ENCODE results near the gene CUEDC2.

Gene CUEDC2

GRCh38 chr10:102398172-102399020, 34.0 kb downstream of the CUEDC2 start:
- peaks cover 24% of the 10 kb centered on the region for H3K4me1 ChIP-seq (ENCODE audit: insufficient read depth, low read length, severe bottlenecking)

GRCh38 chr10:102397222-102398171, 34.9 kb downstream of the CUEDC2 start:
- Histone ChIP-seq H2AFZ (ENCODE audit: low read length) (no peak overlapping the region), H3K27ac (ENCODE audit: low read depth, low read length, poor library complexity, severe bottlenecking) (peak overlapping the region; percentile 36), H3K9ac (ENCODE audit: low read length) (no peak overlapping the region), H3K4me3 (ENCODE audit: low read depth, low read length, poor library complexity, severe bottlenecking) (no peak overlapping the region), H3K4me1 (ENCODE audit: insufficient read depth, low read length, severe bottlenecking) (peaks cover 26% of the 10 kb centered on the region), H3K36me3 (ENCODE audit: insufficient read depth, low read length) (no peaks in the 10 kb centered on the region; the same call in 1 of the 2 replicates), H3K9me3 (ENCODE audit: low read length) (no peaks in the 10 kb centered on the region), H3K9me2 (ENCODE audit: low read depth, low read length) (no peaks in the 10 kb centered on the region), H3K79me2 (ENCODE audit: insufficient read depth, low read length) (no peaks in the 10 kb centered on the region), H4K20me1 (ENCODE audit: insufficient read depth, low read length) (no peaks in the 10 kb centered on the region), H3K4me2 (ENCODE audit: low read length) (no peak overlapping the region), H3F3A (ENCODE audit: insufficient read depth, low read length) (no peaks in the 10 kb centered on the region), H3K27me3 (ENCODE audit: insufficient read depth, low read length) (no peaks in the 10 kb centered on the region)
- TF ChIP-seq CTCF (IDR thresholded peaks at IDR 0.05; ENCODE audit: low read length) (no peak), EZH2 (IDR thresholded peaks at IDR 0.05; ENCODE audit: borderline replicate concordance, low read length) (no peak)

More at GRCh38 chr10:102398172-102399020, 34.0 kb downstream of the CUEDC2 start:
- Histone ChIP-seq H4K20me1 (ENCODE audit: insufficient read depth, low read length) (no peaks in the 10 kb centered on the region), H3K4me2 (ENCODE audit: low read length) (no peak overlapping the region; the same call in 1 of the 2 replicates), H3K79me2 (ENCODE audit: insufficient read depth, low read length) (no peaks in the 10 kb centered on the region), H3K4me3 (ENCODE audit: low read depth, low read length, poor library complexity, severe bottlenecking) (no peak overlapping the region), H3F3A (ENCODE audit: insufficient read depth, low read length) (no peaks in the 10 kb centered on the region), H3K9me3 (ENCODE audit: low read length) (no peaks in the 10 kb centered on the region), H2AFZ (ENCODE audit: low read length) (no peak overlapping the region), H3K9me2 (ENCODE audit: low read depth, low read length) (no peaks in the 10 kb centered on the region), H3K9ac (ENCODE audit: low read length) (no peak overlapping the region), H3K27me3 (ENCODE audit: insufficient read depth, low read length) (no peaks in the 10 kb centered on the region), H3K27ac (ENCODE audit: low read depth, low read length, poor library complexity, severe bottlenecking) (peak overlapping the region; percentile 36), H3K36me3 (ENCODE audit: insufficient read depth, low read length) (no peaks in the 10 kb centered on the region; the same call in 1 of the 2 replicates)
- TF ChIP-seq EZH2 (IDR thresholded peaks at IDR 0.05; ENCODE audit: borderline replicate concordance, low read length) (no peak), CTCF (IDR thresholded peaks at IDR 0.05; ENCODE audit: low read length) (no peak)

GRCh38 chr10:102396730-102397151, 35.6 kb downstream of the CUEDC2 start:
- H3K4me1 ChIP-seq (ENCODE audit: insufficient read depth, low read length, severe bottlenecking) = peaks cover 26% of the 10 kb centered on the region
- H2AFZ ChIP-seq (ENCODE audit: low read length) = no peak overlapping the region
- H3K27ac ChIP-seq (ENCODE audit: low read depth, low read length, poor library complexity, severe bottlenecking) = peak overlapping the region; percentile 60
- H3K36me3 ChIP-seq (ENCODE audit: insufficient read depth, low read length) = no peaks in the 10 kb centered on the region; the same call in 1 of the 2 replicates
- no peaks in the 10 kb centered on the region for H3F3A ChIP-seq (ENCODE audit: insufficient read depth, low read length)
- peak overlapping the region; percentile 73; the same call in 1 of the 2 replicates for H3K9ac ChIP-seq (ENCODE audit: low read length)
- H3K9me2 ChIP-seq (ENCODE audit: low read depth, low read length) = no peaks in the 10 kb centered on the region
- no peaks in the 10 kb centered on the region for H4K20me1 ChIP-seq (ENCODE audit: insufficient read depth, low read length)
- H3K4me3 ChIP-seq (ENCODE audit: low read depth, low read length, poor library complexity, severe bottlenecking) = peak overlapping the region; percentile 79
- no peaks in the 10 kb centered on the region for H3K79me2 ChIP-seq (ENCODE audit: insufficient read depth, low read length)
- peak overlapping the region; percentile 79 for H3K4me2 ChIP-seq (ENCODE audit: low read length)
- H3K9me3 ChIP-seq (ENCODE audit: low read length) = no peaks in the 10 kb centered on the region
- TF ChIP-seq CTCF (IDR thresholded peaks at IDR 0.05; ENCODE audit: low read length) (no peak), EZH2 (IDR thresholded peaks at IDR 0.05; ENCODE audit: borderline replicate concordance, low read length) (no peak)
- H3K27me3 ChIP-seq (ENCODE audit: insufficient read depth, low read length) = no peaks in the 10 kb centered on the region
